Natural killer cell treated with Interleukin-12 subunit alpha and Interleukin-12 subunit beta and Interleukin-15 and Interleukin-18, amount 100 ng/mL, for 72 hours (primary cell): ENCODE measurements around the gene KCNE4. TPM values are rescaled to one million over a fixed set of nuclear protein-coding genes. Genes with fewer than 3 reads are reported as not detected.

Source experiments
- ATAC-seq, 2 donors: fragments of 150-1000 bp; cut with Tn5 transposase in 1 of 2; sonication (Bioruptor Pico), chemical (Tn5 transposase) in 1 of 2; 2 replicates each; pipeline ENCODE4 v1.10.0; 2021
- DNase-seq: peaks from one replicate; pipeline ENCODE4 v3.0.0; 2022; ENCODE audit warnings: low spot score
- H3K27ac Mint-ChIP-seq, 2 donors: 1 replicate in 1 of 2; 2 replicates in 1 of 2; pipeline ENCODE4 v1.8.0; 2022; ENCODE audit warnings: mixed read lengths in 2 of 2, mild to moderate bottlenecking in 1 of 2, moderate library complexity in 1 of 2
- H3K27me3 Mint-ChIP-seq, 2 donors: 1 replicate in 1 of 2; 2 replicates in 1 of 2; pipeline ENCODE4 v1.8.0; 2022; ENCODE audit warnings: mixed read lengths in 2 of 2
- H3K36me3 Mint-ChIP-seq: one replicate; pipeline ENCODE4 v1.8.0; 2022; ENCODE audit warnings: mixed read lengths
- H3K4me1 Mint-ChIP-seq, 2 donors: 1 replicate in 1 of 2; 2 replicates in 1 of 2; pipeline ENCODE4 v1.8.0; 2022; ENCODE audit warnings: low read depth in 2 of 2, mixed read lengths in 2 of 2, mild to moderate bottlenecking in 1 of 2
- H3K4me3 Mint-ChIP-seq: one replicate; pipeline ENCODE4 v1.8.0; 2022; ENCODE audit warnings: mixed read lengths
- H3K9me3 Mint-ChIP-seq: 2 replicates; pipeline ENCODE4 v1.8.0; 2022; ENCODE audit warnings: mixed read lengths
- total RNA-seq, 2 donors: library from RNA; stranded (reverse); gene quantifications; one replicate each; pipeline ENCODE4 v1.2.3, GENCODE V29; 2022

The KCNE4 gene
- total RNA-seq, 2 donors from 2014 or later = not detected

DNA sequence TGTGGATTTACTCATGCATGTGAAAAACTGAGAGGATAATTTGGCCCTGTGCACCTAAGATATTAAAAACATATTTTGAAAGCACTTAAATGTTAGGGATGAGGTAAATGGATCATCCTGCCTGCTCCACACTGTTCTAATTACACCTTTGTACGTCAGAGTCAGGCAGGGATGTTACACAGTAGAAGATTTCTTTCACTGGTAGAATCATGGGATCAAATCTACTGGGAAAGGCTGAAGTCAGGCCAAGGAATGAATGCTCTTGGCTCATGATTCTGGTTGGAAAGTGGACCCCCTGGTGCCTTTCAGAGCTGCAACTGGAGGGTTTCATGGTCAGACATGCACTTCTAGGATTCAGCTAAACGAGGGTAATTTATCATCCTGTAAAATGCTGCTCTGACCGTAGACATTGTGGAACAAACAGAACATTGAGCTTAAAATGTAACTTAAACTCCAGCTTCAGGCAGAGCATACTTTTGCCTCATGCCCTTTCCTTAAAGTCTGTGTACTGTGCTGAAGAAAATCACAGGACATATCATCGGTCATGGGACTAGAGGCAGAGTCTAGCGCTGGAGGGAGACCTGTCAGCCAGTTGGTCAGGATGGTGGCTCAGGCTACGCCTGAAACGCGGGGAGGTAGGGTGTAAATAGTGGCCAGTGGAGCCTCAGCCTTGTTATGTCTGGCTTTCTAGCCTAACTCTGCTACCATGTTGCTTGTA is 4.9 kb downstream of the KCNE4 start:
- no peak for DNase-seq
- no peaks in the 10 kb centered on the region for H3K36me3 Mint-ChIP-seq
- H3K4me3 Mint-ChIP-seq = no peak overlapping the region
- H3K27ac Mint-ChIP-seq = no peak overlapping the region
- no peak for ATAC-seq
- H3K4me1 Mint-ChIP-seq = no peaks in the 10 kb centered on the region
- H3K27me3 Mint-ChIP-seq = peaks cover 7 to 15% of the 10 kb centered on the region in 2 donors
- no peaks in the 10 kb centered on the region for H3K9me3 Mint-ChIP-seq

DNA sequence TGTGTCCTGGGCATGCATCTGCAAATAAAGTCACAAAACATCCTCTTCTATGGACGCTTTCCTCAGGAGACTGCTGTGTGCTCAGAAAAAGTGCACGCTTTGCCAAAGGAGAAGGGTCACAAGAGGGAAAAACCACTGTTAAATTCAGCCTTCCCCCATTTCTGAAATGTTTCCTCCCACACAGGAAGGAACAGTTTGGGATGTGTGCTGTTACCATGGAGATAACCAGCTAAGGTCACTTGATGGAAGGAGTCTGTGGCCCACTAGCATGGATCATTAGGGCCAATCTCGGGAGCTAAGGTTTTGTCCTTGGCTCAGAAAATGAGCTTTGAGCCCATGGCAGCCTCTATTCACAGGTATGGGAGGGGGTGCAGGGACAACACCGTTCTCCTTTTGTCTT is 5.6 kb downstream of the KCNE4 start:
- no peak overlapping the region for H3K27ac Mint-ChIP-seq
- no peaks in the 10 kb centered on the region for H3K4me1 Mint-ChIP-seq
- DNase-seq (no peak), ATAC-seq (no peak)
- peaks cover 7 to 16% of the 10 kb centered on the region in 2 donors for H3K27me3 Mint-ChIP-seq
- no peaks in the 10 kb centered on the region for H3K36me3 Mint-ChIP-seq
- H3K4me3 Mint-ChIP-seq = no peak overlapping the region
- no peaks in the 10 kb centered on the region for H3K9me3 Mint-ChIP-seq

DNA sequence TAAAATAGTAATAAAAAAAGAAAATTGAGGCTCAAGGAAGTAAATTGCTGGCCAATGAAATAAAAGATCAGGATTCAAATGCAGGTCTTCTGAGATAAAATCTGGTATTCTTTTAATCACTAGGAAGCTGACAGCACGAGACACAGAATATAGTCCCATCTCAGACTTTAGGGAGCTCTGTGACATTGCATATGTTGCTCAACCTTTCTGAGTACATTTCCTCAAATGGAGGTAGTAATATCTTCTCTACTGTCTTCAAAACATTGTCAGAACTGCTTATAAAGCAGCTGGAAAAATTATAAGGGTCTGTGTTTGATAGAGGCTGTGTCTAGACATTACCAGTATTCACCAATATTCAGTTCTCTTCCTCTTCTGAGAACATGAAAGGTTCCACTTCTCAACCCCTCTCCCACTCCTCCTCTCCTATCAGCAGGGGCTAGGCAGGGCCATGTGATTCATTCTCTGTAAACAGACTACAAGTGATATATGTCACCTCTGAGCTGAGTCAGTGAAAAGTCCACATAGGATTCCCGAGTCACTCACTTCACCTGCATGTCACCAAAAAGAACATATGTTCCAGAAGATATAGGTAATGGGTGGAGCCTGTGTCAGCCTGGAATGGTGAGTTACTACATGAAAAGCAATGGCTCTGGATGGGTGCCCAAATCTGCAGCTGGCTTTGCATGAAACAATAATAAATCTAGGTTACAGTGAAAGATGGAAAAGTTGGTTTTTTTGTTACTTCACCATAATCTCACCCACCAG is 7.1 kb downstream of the KCNE4 start:
- no peak overlapping the region for H3K4me3 Mint-ChIP-seq
- no peaks in the 10 kb centered on the region for H3K9me3 Mint-ChIP-seq
- ATAC-seq (no peak), DNase-seq (no peak)
- peaks cover 12 to 23% of the 10 kb centered on the region in 2 donors for H3K27me3 Mint-ChIP-seq
- no peaks in the 10 kb centered on the region for H3K4me1 Mint-ChIP-seq
- H3K27ac Mint-ChIP-seq = no peak overlapping the region
- no peaks in the 10 kb centered on the region for H3K36me3 Mint-ChIP-seq

DNA sequence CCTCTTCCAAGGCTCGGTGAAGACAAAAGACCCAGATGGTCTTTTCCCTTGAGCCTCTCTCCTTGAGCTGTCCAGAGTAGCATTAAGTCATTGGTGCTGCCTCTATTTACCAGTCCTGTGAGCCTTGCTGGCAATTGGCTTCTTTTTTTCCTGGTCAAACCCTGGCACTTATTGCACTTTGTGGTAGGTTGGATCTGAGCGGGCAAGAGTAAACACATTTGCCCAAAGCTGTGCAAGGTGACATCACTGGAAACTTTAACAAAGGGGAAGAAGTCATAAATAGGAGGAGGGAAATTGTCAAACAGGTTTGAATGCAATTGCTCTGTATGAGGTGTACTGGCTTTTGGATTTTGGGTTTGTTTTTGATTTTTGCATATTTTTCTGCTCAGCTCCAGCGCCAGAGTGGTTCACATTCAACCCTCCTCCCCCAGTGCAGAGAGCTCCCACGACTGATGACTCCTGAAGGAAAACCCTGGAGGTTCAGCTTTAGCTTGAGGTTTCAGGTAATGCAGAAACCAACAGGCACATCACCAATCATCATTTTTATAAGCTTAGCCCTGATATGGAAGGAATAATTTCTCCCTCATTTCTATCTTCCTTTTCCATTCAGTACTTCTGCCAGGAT is 8.3 kb downstream of the KCNE4 start:
- H3K4me1 Mint-ChIP-seq = no peaks in the 10 kb centered on the region
- H3K36me3 Mint-ChIP-seq = no peaks in the 10 kb centered on the region
- H3K9me3 Mint-ChIP-seq = no peaks in the 10 kb centered on the region
- DNase-seq = no peak
- H3K4me3 Mint-ChIP-seq = no peak overlapping the region
- no peak overlapping the region for H3K27ac Mint-ChIP-seq
- H3K27me3 Mint-ChIP-seq = peaks cover 12 to 23% of the 10 kb centered on the region in 2 donors
- ATAC-seq = no peak

DNA sequence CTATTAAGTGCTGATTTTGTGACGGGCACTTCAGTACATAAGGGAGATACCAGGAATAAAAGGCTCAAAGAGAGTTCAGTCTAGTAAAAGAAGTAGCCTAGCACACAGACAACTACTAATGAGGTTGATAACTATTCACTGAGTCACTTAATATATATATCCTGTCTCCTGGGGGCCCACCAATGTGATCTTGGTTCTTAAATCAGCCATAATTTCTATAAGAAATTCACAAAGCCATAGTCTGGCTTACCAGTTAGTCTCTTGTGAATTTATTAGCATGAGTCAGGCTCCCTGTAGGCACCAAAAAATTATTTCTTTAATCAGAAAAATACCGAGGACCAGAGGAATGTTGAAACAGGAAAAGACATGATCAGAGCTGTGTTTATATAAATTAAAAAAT is 10.4 kb downstream of the KCNE4 start:
- no peaks in the 10 kb centered on the region for H3K36me3 Mint-ChIP-seq
- no peak overlapping the region for H3K4me3 Mint-ChIP-seq
- no peak overlapping the region for H3K27ac Mint-ChIP-seq
- DNase-seq (no peak), ATAC-seq (no peak)
- no peaks in the 10 kb centered on the region for H3K9me3 Mint-ChIP-seq
- no peaks in the 10 kb centered on the region for H3K4me1 Mint-ChIP-seq
- H3K27me3 Mint-ChIP-seq = peaks cover 10 to 23% of the 10 kb centered on the region in 2 donors

DNA sequence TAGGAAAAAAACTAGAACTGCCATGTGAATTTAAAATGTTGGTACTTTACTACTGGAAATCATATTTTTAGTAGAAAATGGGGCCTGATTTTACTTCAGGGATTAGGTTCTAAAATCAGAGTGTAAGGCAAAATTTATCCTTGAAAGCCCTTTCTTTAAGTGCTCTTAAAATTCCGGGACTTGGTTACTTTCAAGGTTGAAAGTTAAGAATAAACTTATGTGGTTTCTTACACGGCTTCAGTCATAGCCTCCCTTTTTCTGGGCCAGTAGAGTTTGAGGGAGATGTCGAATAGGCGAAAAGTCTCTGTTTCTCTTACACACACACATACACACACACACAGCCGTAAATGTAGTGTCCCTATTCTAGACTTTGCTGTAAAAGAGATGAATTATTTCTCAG is 13.1 kb downstream of the KCNE4 start:
- Mint-ChIP-seq H3K4me3 (no peak overlapping the region), H3K4me1 (no peaks in the 10 kb centered on the region), H3K27me3 (peaks cover 6 to 21% of the 10 kb centered on the region in 2 donors), H3K9me3 (no peaks in the 10 kb centered on the region), H3K27ac (no peak overlapping the region), H3K36me3 (no peaks in the 10 kb centered on the region)
- ATAC-seq (no peak), DNase-seq (no peak)

DNA sequence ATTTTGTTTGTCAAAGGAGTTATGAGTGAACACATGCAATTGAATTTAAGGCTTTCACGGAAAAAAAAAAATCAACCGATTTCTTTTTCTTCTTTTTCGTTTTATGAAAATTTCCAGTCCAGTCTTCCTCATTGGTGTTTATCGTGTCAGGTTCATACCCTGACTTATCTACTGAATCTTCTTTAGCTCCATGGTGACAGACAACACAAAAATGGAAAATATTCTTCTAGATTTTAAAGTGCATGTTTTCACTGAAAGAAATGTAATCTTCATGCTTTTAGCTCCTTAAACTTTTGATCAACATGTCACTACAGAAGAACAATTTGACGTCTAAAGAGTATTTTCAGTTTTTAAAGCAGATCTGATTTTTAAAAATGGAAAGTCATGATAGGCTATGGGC is 14.7 kb downstream of the KCNE4 start:
- Mint-ChIP-seq H3K27me3 (peaks cover 6 to 16% of the 10 kb centered on the region in 2 donors), H3K9me3 (no peaks in the 10 kb centered on the region), H3K4me3 (no peak overlapping the region), H3K4me1 (no peaks in the 10 kb centered on the region), H3K27ac (no peak overlapping the region), H3K36me3 (no peaks in the 10 kb centered on the region)
- ATAC-seq (no peak), DNase-seq (no peak)

DNA sequence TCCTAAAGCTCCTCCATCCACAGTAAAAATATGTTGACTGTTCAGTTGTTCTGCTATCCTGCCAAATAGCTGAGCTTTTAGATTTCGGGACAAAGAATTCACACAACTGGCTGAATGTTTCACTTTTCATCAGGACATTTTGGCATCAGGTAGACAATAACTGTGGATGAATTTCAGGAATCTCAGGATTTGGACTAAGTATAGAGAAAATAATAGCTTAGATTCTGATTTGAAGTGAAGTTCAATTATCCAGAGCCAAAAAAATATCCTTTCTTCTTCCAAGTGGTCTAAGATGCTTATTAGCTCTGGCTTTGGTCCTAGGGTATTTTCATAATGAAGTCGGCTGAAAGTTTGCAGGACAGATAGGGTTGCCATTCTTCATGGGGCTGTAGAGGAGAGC is 16.1 kb downstream of the KCNE4 start:
- Mint-ChIP-seq H3K9me3 (peaks cover 4% of the 10 kb centered on the region), H3K27me3 (peaks cover 6 to 15% of the 10 kb centered on the region in 2 donors), H3K4me3 (no peak overlapping the region), H3K4me1 (no peaks in the 10 kb centered on the region), H3K27ac (no peak overlapping the region), H3K36me3 (no peaks in the 10 kb centered on the region)
- DNase-seq (no peak), ATAC-seq (no peak)

DNA sequence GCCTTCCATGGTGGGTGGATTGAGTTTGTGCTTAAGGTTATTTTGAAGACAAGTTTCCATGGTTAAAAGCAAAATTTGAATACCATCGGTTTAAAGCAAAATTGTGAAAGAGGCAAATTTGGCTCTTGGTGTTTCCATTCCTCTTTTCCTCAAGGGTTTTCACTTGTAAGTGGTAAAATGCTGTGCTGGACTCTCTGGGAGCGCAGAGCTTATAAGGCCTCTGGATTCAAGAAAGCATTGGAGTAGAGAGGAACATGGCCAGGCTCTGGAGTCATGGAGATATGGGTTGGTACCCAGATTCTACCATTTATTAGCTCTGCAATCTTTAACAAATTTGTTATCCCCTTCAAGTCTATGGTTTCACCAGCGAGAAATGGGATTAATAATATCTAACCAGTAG is 17.5 kb downstream of the KCNE4 start:
- DNase-seq = no peak
- no peak for ATAC-seq
- H3K9me3 Mint-ChIP-seq = peaks cover 4% of the 10 kb centered on the region
- H3K4me1 Mint-ChIP-seq = no peaks in the 10 kb centered on the region
- no peak overlapping the region for H3K27ac Mint-ChIP-seq
- no peak overlapping the region for H3K4me3 Mint-ChIP-seq
- peaks cover 4 to 12% of the 10 kb centered on the region in 2 donors for H3K27me3 Mint-ChIP-seq
- no peaks in the 10 kb centered on the region for H3K36me3 Mint-ChIP-seq

DNA sequence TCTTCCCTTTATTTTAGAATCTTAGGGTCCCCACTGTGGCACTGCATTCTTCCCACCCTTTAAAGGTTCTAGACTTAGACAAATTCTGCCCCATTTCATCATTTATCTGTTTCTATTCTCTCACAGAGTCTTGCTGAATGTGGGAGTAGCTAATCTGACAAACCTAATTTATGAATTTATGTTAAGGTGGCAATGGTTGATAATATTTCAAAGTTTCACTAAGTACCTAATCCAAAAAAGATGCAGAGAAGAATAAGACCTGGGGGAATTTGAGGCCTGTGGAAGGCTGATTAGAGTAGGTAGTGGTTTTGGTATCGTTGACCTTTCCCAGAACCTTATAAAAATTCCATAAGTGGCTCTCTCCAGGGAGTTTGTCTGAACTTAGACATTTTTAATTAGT is 18.0 kb downstream of the KCNE4 start:
- Mint-ChIP-seq H3K4me1 (no peaks in the 10 kb centered on the region), H3K9me3 (peaks cover 4% of the 10 kb centered on the region), H3K27ac (no peak overlapping the region), H3K36me3 (no peaks in the 10 kb centered on the region), H3K27me3 (peaks cover 4 to 12% of the 10 kb centered on the region in 2 donors), H3K4me3 (no peak overlapping the region)
- ATAC-seq (no peak), DNase-seq (no peak)

DNA sequence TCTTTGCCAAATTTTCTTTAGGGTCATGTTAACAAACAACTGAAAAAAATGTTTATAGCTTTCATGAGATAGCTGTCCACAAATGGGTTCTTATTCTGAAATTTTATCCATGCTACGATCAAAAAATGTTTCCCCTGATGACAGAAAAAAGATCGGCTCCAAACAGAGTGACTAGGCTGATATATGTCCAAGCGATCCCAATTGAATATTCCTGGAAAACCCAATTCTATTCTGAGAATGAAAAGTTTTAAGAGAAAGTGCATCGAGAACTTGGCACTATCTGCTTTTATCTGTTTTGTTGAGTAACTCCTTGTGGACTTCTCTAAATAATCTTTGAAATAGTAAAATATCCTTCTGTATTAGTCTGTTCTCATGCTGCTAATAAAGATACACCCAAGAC is 19.1 kb downstream of the KCNE4 start:
- Mint-ChIP-seq H3K4me3 (no peak overlapping the region), H3K36me3 (no peaks in the 10 kb centered on the region), H3K27ac (no peak overlapping the region), H3K27me3 (peaks cover 4 to 12% of the 10 kb centered on the region in 2 donors), H3K9me3 (peaks cover 4% of the 10 kb centered on the region), H3K4me1 (no peaks in the 10 kb centered on the region)
- DNase-seq = no peak
- no peak for ATAC-seq

DNA sequence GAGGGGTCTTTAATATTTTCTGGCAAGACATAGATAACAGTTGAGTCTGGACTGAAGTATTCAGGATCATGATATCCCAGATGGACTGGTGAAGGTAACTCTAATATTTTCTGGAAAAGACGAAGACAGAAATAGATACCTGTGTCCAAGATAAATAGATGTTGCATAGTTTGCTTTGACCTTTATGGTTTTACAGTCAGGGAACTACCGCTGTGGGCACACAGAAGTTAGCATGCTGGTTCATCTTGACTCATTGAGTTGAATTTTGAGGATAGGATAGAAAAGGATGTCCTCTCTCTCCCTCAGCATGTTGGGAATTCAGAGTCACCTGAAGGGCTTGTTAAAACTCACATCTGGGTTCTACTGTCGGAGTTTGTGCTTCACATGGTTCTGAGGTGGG is 20.8 kb downstream of the KCNE4 start:
- Mint-ChIP-seq H3K36me3 (no peaks in the 10 kb centered on the region), H3K9me3 (peaks cover 4% of the 10 kb centered on the region), H3K27me3 (peaks cover 4 to 12% of the 10 kb centered on the region in 2 donors), H3K4me3 (no peak overlapping the region), H3K27ac (no peak overlapping the region), H3K4me1 (no peaks in the 10 kb centered on the region)
- no peak for ATAC-seq
- no peak for DNase-seq

DNA sequence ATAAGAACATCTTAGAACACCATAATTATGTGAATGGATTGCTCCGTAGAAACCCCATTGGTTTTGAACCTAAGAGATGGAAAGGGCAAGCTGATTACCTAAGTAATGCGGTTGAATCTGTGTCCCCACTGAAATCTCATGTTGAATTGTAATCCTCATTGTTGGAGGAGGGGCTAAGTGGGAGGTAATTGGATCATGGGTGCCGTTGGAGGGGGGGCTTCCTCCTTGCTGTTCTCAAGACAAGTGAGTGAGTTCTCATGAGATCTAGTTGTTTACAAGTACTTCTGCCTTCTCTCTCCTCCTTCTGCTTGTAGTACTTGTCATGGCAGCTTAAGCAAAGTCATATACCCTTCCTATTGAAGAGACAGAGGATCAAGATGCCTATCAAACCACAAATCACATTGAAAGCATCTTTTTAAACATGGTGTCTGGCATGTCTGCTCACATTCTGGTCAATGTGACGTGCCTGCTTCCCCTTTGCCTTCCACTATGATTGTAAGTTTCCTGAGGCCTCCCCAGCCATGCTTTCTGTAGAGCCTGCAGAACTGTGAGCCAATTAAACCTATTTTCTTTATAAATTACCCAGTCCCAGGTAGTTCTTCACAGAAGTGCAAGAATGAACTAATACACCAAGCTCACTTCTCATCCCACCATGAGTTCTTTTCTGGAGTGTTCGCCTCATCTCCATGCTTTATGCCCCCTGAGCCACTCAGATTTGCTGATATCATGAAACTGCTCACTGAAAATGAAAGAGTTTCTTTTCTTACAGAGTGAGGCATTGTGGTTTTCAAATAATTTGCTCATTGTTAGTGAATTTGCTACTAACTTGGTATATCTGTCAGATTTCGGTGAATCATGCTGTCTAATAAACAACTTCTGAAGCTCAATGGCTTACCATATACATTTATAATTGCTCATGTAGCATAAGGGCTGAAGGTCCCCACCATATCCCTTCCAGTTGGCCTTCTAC is 23.6 kb downstream of the KCNE4 start:
- peaks cover 4% of the 10 kb centered on the region for H3K9me3 Mint-ChIP-seq
- DNase-seq = no peak
- H3K4me1 Mint-ChIP-seq = no peaks in the 10 kb centered on the region
- H3K27me3 Mint-ChIP-seq = peaks cover 9 to 12% of the 10 kb centered on the region in 2 donors
- no peak for ATAC-seq
- H3K36me3 Mint-ChIP-seq = no peaks in the 10 kb centered on the region
- H3K4me3 Mint-ChIP-seq = no peak overlapping the region
- no peak overlapping the region for H3K27ac Mint-ChIP-seq
